Myocyte (in vitro differentiated cells): ENCODE measurements around the gene TOMM20. TPM values are rescaled to one million over a fixed set of nuclear protein-coding genes. Genes with fewer than 3 reads are reported as not detected.
"Not testable (repeated sequence)": the region's sequence is repeated elsewhere in the genome, so short reads cannot be mapped to it uniquely, and the experiment has no call there.

Experiments used
- DNase-seq: peaks from one replicate; pipeline ENCODE4 v3.0.0-alpha.2; 2012; ENCODE audit warnings: low read depth
- polyA plus RNA-seq: library from polyadenylated mRNA; unstranded; fragments of >200 nt; gene quantifications from one replicate; pipeline ENCODE4 v1.2.1, GENCODE V29; 2012; ENCODE audit warnings: missing spikeins
- total RNA-seq: library from RNA; depleted of rRNA; stranded (reverse); fragments of >200 nt; gene quantifications from 2 replicates; pipeline ENCODE4 v1.2.3, GENCODE V29; 2014

TOMM20 gene
- 112 and 119 TPM in 2 replicates for total RNA-seq
- polyA plus RNA-seq, result 64.3 TPM

DNA sequence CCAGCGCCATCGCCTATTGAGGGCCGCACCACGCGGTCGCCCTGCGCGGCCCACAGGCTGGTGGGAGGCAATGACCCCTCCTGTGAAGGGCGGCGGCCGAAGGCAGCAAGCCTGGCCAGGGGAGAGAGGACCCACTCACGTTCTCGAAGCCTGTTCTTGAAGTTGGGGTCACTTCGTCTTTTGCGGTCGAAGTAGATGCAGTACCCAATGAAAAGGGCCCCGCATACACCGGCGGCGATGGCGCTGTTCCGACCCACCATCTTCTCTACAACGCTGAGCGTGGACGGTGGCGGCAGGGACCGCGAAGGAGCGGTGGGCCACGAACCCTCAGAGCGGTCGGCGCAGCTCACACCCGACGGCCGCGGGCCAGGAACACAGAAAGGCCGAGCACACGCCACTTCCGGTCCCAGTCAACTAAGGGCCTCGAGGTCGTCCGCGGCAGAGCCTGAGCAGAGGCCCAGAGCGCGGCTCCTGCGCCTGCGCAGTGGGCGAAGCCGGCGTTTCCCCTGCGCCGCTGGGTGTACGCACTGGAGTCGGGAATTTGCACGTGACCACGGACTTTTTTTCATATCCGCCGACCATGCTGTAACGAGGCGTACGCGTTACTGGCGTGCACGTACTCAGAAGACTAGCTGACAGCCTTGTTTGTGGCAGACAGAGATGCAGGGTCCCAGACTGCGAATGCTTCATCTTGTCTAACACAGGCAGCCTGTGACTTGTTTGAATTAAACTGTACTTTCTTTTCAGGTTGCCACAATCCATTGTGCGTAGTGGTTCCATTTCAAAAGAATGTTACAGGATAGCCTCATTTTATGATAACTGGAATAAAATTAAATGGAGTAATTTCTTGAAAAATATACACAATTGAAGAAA lies at the start of gene TOMM20:
TOMM20 (minus strand) TSS at position 382 of the 873 bp plus-strand sequence; CDS start at position 260, 122 bp downstream.
- peak; percentile 99 for DNase-seq

DNA sequence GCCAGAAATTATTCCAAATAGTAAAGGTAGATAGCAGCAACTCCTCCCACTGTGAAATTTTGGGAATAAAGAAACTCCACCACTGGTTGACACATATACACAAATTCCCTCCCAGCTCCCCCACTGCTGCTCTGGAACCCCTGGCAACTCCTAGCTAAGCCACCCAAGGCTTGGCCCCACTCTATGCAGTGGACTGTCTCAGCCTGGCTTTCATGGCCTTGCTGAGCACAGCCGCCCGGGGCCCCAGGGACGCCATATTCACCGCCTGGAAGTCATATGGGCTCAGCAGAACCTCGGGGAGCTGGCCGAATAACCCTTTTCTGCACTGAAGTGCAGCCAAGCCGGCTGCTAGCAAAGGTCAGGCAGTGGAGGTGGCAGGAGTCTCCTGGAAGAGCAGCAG lies 47.8 kb upstream of the TOMM20 start:
- DNase-seq, result no peak

DNA sequence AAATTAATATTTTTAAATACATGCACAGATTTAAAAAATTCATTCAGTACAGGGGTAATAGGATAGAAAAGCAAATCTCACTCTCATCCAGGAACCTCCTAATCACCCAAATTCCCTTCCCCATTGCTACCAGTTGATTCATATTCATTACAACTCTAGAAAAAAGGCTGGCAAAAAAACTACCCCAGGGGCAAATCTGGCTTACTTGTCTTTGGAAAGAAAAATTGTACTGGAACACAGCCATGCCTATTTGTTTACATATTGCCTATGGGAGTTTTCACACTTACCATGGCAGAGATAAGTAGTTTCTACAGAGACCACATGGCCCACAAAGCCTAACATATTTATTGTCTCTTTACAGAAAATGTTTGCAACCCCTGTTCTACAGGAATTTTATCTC lies 41.3 kb upstream of the TOMM20 start:
- no peak for DNase-seq

DNA sequence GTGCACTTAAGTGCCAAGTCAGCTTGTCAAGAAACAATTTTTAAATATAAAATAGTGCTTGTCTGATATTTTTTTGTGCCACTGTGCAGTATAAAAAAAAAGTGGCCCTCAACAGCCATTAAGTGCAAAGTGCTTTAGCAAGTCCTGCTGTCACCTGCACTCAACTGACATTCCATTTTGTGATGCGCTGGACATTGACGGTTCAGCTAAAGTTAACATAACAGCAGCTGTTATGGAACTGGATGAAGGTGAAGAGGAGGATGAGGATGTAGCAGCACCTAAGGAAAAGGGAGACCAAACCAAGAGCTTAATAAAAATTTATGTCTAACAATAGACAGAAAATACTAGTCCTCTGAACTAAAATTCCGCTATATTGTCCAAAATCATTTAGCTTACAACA lies 39.7 kb upstream of the TOMM20 start:
- DNase-seq, result no peak

DNA sequence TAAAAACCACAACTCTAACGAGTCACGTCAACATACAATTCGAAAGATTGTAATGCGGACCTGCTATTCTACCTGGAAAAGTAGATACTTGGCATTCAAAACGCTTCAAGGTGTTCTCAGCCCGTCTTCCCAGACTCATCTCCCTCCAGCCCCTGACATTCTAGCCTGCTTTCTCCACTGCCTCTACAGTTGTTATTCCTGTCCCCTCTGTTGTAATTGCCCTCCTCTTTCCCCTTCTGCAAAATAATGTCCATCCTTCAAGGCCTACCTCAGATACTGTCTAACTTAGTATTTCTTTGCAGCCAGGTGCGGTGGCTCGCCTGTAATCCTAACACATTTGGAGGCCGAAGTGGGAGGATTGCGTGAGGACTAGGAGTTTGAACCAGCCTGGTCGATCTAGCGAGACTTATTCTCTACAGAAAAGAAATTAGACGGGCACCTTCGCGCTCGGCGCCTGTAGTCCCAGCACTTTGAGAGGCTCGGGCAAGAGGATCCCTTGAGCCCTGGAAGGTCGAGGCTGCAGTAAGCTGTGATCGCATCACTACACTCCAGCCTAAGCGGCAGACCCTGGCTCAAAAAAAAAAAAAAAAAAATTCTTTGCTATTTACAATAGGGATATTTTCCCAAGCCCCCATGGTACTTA lies 33.2 kb upstream of the TOMM20 start:
- no peak for DNase-seq

DNA sequence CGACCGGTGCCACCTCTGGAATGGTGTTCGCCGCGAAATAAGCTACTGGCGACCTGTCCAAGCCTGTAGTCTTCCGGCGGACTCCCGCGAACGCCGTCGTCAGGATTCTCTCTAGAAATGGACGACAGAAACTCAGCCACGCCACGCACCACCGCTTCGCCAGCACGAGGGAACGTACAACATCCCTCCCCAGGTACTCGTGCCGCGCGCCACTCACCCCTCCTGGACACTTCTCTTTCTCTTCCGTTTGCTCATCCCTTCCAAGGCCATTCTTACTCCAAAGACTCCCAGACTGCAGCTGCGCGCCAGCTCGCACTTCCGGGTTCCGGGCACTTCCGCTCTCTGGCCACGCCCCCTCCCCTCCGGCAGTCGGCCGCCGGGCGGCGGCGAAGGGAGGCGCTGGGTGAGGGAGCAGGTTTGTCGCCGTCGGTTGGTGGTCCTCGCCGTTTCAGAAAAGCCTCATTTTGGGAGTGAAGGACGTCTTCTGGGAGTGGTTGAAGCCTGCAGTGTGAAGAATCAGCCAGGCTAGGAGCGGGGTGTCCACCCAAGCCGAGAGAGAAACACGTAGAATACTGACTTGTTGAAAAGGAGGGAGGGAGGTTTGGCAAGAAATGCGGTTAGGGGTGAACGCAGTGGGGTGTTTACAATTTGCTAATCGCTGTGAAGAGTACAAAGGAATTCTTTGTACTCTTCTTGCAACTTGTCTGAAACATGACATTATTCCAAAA lies 32.5 kb upstream of the TOMM20 start, which contains the start of gene RBM34:
RBM34 (minus strand) TSS at position 294 of the 728 bp plus-strand sequence; CDS start at position 270, 24 bp downstream.
- peak; percentile 90 for DNase-seq

DNA sequence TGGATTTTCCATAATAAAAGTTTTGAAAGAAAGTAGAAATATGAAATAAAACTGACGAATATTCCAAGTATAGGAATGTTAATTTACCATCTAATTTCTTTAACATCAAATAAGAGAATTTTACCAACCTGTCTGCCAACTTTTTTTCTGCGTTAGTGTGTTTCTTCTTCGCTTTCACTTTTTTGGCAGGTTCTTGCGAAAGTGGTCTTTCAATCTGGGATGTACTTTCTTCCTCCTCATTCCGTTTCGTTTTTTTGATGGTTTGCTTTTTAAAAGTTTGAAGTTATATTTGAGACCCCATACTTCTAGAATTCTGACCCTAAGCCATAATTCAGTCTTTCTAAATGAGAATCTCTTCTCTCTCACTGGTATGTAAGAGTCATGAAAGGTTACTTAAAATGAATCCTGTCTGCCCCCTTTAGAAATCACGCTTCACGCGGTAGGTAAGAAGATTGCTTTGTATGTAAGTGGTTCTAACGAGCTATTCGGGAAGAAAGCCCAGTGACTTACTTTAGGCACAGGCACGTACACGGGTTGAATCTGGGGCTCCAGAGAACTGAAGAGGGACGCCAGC lies 31.8 kb upstream of the TOMM20 start:
- no peak for DNase-seq

DNA sequence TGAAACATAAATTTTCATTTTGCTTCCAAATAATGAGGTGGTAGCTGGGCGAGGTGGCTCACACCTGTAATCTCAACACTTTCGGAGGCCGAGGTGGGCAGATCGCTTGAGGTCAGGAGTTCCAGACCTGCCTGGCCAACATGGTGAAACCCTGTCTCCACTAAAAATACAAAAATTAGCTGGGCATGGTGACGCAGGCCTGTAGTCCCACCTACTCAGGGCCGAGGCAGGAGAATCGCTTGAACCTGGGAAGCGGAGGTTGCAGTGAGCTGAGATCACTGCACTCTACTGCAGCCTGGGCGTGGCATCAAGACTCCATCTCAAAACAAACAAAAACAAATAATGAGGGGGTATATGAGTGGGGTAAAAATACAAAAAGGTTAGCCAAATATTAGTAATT lies 31.3 kb upstream of the TOMM20 start:
- DNase-seq, result not testable (repeated sequence)

DNA sequence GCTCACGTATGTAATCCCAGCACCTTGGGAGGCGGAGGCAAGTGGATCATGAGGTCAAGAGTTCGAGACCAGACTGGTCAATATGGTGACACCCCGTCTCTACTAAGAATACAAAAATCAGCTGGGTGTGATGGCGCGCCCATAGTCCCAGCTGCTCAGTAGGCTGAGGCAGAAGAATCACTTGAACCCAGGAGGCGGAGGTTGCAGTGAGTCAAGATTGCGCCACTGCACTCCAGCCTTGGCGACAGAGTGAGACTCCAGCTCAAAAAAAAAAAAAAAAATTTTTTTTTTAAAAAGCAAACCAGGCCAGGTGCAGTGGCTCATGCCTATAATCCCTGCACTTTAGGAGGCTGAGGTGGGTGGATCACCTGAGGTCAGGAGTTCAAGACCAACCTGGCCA lies 30.6 kb upstream of the TOMM20 start:
- DNase-seq, result not testable (repeated sequence)

DNA sequence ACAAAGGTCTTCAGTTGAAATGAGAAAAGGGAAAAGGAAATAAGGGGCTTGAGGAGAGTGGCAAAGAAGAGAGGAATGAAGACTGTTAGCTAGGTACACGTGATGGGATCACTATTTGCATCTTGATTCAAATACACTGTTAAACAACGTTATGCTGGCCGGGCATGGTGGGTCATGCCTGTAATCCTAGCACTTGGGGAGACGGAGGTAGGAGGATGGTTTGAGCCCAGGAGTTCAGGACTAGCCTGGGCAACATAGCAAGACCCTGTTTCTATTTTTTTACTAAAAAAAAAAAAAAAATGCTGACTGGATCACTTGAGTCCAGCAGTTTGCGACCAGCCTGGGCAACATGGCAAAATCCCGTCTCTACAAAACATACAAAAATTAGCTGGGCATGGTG lies 30.0 kb upstream of the TOMM20 start:
- DNase-seq, result no peak

DNA sequence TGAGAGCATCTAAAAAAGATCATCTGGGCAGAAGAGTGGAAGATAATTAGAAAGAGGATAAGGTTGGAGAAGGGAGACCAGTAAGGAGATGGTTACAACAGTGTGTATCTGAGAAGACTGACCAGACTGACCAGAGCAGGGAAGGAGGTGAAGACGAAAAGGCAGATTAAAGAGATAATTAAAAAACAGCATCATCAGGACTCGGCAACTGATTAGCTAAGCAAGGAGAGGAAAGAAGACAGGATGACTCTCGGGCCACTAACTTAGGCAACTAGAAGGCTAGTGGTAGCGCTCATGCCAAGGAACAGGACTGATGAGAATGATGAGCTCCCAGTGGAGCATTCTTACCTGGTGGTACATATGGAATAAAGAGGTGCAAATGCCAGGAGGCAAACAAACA lies 28.5 kb upstream of the TOMM20 start:
- DNase-seq, result no peak

DNA sequence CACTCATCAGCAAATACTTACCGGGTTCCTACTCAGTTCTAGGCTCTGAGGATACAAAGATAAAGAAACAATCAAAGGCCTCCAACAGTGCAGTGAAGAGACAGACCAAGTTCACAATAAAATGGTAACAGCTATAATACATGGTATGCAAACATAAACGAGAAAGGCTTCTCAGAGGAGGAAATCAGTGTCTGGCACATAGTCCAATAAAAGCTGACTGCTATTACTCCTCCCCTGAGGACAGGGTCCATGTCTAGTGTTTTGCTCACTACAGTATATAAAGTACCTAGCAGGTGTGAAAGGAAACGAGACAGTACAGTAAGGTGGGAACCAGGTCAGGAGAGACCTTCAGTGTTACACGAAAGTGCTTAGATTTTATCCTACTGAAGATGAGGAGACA lies 28.1 kb upstream of the TOMM20 start:
- DNase-seq, result no peak

DNA sequence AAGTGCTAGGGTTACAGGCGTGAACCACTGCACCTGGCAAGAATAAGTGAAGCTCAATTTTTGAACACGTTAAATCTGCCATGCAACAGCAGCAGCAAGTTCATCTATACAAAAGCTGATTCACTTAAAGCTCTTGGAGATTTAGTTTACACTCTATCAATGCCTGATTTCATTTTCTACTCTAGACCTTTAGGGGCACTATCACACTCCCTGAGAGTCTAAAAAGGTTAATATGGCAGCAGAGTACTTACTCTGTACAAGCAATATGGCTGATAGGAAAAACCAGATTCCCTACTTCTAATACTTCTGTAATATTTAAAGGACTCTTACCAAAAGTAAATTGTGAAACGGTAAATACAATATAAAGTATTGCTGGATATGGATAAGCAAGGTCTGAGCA lies 27.6 kb upstream of the TOMM20 start:
- peak; percentile 2 for DNase-seq

DNA sequence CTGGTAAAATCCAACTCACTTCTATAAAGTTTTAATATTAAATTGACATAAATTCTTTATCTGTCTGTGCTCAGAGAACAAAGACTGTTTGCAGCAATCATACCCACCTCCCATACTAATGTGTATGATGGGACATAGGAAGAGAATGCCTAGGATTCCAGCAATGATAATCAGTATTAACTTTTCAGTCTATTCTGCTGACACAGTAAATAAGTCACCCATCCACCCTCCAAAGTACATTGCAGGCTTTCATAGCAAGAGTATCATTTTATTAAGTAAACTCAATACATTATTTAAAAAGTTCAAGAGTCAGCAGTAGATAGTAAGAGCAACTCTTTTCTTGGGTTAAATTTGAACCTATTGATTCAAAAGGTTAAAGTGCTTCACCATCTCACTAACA lies 23.6 kb upstream of the TOMM20 start:
- DNase-seq, result no peak

DNA sequence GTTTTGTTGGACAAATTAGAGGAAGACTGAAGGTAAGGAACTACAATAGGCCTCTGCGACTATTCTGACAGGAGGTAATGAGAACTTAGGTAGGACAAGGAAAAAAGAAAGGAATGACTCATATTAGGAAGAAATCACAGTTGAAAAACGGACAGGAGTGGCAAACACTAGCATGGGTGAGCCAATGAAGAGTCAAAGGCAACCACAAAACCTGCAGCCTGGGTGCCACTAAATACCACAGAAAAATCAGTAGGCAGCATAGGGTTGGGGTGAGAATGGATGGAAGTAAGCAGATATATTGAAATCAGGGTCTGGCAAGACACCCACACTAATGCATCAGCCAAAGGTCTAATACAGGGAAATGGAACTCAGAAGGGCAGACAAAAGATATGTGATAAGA lies 22.4 kb upstream of the TOMM20 start:
- no peak for DNase-seq

DNA sequence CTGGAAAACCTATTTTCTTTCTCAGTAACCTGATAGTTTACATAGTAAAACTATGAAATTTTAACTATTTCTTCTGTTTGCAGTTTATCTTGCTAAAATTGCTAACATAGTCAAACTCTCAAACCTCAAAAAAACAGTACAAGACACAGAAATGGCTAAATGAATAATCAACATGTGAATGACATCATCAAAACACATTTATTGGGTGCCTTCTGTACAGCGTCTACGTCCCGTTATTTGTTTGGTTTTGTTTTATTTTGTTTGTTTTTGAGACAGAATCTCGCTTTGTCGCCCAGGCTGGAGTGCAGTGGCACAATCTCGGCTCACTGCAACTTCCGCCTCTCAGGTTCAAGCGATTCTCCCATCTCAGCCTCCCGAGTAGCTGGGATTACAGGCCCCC lies 21.2 kb upstream of the TOMM20 start:
- no peak for DNase-seq

DNA sequence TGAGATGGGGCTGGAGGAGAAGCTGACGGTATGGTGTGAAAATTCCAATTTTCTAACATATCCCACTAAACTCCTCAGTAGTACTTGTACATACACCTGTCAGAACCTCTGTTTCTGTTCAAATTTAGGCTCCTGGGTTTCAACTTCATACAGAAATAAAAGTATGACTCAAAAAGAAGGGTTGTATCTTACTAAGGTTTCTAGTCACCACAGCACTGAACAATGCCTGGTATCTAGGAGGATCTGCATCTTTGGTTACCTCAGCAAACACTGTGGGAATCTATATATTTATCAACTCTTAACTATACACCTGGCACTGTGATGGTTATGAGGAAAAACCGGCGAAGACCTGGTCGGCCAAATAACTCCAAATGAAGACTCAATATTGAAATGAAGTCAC lies 18.6 kb upstream of the TOMM20 start:
- no peak for DNase-seq

DNA sequence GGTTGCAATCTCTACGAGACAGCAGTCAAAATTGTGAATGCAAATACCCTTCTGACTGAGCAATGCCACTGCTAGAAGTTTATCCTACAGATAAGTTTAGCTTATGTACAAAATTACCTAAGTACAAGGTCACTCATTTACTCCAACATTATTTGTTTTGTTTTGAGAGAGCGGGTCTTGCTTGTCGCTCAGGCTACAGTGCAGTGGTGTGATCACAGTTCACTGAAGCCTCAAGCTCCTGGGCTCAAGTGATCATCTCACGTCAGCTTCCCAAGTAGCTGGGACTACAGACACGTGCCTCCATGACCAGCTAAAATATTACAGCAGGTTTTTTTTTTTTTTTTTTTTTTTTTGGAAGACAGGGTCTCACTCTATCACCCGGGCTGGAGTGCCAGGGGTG lies 17.0 kb upstream of the TOMM20 start:
- no peak for DNase-seq

DNA sequence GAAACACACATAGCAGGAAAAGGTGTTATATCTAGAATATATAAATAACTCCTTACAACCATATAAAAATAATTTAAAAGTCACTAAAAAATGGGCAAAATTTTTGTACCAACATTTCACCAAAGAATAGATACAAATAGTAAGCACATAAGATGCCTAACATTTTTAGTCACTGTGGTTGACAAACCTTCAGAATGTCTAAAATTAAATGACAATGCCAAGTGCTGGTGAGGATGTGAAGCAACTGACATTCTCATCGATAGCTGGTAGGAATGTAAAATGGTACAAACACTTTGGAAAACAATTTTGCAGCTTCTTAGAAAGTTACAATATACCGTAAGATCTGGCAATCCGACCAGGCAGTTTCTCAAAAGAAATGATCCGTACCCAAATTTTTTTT lies 14.4 kb upstream of the TOMM20 start:
- DNase-seq, result peak; percentile 64

DNA sequence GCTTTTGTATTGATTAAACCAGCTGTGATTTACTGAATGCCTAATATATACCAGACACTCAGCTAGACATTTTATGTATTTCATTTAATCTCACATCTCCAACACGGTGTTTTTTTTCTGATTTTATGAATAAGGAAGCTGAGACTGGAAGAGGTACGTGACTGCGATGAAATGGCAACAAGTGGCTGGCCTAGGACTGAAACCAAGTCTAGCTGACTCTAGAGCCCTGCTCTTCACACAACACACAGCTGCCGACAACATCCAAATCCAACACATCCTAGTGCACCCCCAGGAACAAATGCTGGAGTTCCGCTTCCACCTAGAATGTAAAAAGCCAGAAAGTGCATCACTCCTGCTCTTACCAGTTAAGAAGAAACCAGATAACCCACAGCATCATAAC lies 10.7 kb upstream of the TOMM20 start:
- no peak for DNase-seq

DNA sequence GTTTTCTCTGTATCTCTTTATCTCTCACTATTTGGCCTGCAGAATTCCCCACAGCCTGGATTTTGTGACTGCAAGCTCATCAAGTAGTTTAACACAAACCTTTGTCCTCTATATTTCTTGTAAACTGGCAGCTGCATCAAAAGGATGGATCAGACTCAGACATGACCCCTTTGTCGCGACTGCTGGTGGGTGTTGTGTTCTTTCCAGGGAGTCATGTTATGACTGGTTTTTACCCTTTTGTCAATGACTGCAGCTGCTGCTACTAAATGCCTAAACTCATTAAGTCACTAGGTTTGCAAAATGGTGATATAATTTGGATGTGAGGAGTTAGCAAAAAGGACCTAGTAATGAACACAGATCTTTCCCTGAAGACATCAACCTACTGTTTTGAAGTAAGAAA lies 10.2 kb upstream of the TOMM20 start:
- DNase-seq, result peak; percentile 35

DNA sequence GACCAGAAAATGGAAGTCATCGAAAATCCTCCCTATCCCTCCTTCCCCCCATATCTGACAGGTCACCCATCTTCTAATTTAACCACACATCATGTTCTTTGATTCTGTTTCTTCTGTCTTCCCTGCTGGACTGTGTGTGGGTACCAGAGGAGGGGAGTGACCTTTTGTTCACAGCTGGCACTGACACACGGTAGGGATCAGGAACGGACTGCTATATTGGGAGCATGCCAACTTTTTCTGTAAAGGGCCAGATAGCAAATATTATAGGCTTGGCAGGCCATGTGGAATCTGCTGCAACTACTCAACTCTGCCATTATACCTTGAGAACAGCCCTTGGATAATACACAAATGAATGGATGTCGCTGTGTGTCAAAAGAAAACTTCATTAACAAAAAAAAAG lies 7.5 kb upstream of the TOMM20 start:
- DNase-seq, result no peak
